Stimulated activated CD4-positive, alpha-beta T cell treated with anti-CD3 and anti-CD28 coated beads, Interleukin-2, amount 100 ng/mL, for 48 hours (primary cell): ENCODE data around the gene TNFRSF17.

Experiments used
- DNase-seq, 2 donors: peaks; one replicate each; pipeline ENCODE4 v3.0.0-alpha.2; 2020

The TNFRSF17 gene

GRCh38 chr16:12009462-12009861, 44.5 kb downstream of the TNFRSF17 start:
- DNase-seq, result no peak

DNA sequence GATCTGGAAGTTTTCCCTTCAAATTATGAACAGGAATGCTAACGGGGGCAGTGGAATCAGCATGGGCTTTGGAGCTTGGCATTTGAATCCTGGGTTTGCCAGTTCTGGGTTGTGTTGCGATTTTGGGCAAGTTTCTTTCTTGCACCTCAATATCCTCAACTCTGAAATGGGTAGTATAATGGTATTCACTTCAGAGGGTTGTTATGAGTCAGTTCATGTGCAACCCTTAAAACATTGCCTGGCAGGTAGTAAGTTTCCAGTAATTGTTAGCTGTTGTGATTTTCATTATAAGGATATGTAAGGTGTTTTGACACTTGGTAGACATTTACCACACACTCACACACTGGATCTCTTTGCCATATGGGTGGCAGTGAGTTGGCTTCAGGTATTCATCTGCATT, 44.9 kb downstream of the TNFRSF17 start:
- DNase-seq, result no peak

GRCh38 chr16:12010388-12011251, 45.6 kb downstream of the TNFRSF17 start:
- no peak for DNase-seq

DNA sequence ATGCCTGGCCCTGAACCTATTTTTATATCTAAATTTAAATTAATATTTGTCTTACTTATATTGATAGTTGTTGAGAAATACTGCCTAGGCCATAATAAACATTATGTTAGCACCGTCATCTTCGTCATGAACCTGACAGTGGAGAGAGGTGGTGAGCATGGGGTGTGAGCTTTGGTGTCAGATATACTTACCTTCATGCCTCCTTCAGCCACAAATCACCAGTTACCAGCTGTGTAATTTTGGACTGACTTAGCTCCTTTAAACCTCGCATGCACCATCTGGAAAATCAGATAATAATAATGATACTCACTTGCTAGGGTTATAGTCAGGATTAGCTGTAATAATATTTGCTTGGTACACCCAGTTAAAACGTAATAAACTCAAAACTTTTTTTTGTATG, 46.6 kb downstream of the TNFRSF17 start:
- no peak for DNase-seq

GRCh38 chr16:12016291-12016947, 51.4 kb downstream of the TNFRSF17 start:
- DNase-seq, result no peak

- DNase-seq, result no peak
Measured at GRCh38 chr16:12017558-12017957, 52.5 kb downstream of the TNFRSF17 start.
